Stimulated activated CD8-positive, alpha-beta memory T cell treated with anti-CD3 and anti-CD28 coated beads, Interleukin-12 subunit alpha, Interleukin-12 subunit beta, amount 100 ng/mL, for 1 hour (primary cell): Measurements from ENCODE around the gene UNKL.
A peak's percentile ranks its signal among the peaks of the same experiment; 100 is the strongest.

Experiments used
- DNase-seq: peaks from one replicate; pipeline ENCODE4 v3.0.0-alpha.2; 2020; ENCODE audit warnings: low read depth

UNKL gene

DNA sequence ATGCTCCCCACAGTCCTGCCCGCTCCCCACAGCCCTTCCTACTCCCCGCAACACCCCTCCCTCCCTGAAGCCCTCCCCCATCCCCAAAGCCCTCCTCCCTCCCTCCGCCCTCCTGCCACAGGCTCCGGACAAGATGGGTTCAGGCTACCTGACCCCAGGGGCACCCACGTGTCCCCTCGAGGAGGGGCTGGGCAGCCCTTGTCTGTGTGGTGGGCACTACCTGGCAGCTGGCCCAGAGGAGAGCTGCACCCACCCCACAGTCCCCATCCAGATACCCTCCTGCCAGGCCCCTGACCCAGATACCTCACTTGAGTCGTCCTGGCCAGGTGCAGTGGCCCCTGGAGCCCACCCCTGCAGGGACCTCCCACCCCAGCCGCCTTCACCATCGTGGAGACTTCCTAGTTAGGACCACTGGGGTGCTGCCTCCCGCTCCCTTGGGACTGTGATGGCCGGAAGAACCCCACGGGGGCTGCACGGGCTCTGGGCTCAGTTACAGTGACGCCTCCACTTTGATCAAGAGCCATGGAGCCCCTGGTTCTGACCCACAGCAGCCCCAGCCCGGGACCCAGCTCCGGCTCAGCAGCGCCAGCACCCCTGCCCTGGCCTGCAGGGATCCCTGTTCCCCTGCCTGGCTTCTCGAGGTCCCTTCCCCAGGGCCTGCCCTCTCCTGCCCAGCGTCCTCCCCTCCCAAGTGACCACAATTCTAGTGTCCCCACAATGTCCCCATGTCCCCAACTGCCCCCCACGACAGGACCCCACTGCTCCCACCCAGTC lies 17.2 kb upstream of the UNKL start:
- no peak for DNase-seq

DNA sequence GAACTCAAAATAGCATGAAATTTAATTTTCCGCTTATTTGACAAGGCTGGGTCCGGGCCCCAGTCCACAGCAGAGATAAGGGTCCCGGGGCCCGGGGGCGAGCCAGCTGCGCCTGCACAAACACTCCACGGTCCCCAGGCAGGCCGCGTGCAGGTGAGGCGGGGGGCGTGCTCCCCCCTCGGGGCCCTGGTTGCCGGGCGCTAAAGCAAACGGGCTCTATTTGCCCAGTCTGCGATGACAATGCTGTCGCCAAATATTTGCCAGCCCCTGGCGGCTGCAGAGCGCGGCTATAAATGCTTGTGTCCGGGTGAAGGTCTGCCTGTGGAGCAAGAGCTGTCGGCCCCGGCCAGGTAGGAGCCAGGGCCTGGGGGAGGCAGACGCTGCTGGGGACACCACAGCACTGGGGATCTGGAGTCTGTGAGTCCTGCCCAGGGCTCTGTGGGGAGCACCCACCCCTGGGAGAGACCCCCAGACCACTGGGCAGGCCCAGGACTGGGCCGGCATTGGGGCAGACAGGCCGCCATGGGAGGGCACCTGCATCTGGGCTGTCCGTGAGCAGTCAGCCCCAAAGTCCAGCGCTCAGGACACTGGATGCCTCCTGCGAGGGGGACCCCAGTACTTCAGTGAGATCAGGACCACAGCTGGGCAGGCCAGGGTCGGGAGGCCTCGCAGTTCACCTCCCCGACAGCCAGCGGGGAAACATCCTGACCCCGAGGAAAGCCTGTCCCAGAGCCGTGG lies 16.4 kb upstream of the UNKL start, which contains the start of gene PERCC1:
Gene PERCC1, plus strand, starts transcription at position 320 of the 738 bp plus-strand sequence. CDS start 1,516 bp downstream, outside the sequence.
- DNase-seq = no peak

GRCh38 chr16:1430214-1430758 lies 15.8 kb upstream of the UNKL start:
- DNase-seq = no peak

- DNase-seq = no peak
These were observed 15.1 kb upstream of the UNKL start for GRCh38 chr16:1429631-1430030.

DNA sequence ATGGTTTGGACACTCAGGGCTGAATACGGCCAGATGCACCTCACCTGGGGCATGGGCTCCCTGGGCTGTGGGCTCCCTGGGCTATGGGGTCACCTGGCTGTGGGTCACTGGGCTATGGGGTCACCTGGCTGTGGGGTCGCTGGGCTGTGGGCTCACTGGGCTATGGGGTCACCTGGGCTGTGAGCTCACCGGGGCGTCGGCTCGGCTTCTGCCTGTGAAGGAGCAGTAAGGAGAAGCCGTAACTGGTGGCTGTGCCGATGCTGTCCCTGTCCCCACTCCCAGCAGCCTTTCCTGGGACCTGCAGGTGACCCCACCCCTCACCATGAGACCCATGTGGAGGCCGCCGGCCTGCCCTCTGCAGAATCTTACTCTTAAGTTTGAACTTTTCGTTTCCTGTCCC lies 14.5 kb upstream of the UNKL start:
- DNase-seq = no peak

DNA sequence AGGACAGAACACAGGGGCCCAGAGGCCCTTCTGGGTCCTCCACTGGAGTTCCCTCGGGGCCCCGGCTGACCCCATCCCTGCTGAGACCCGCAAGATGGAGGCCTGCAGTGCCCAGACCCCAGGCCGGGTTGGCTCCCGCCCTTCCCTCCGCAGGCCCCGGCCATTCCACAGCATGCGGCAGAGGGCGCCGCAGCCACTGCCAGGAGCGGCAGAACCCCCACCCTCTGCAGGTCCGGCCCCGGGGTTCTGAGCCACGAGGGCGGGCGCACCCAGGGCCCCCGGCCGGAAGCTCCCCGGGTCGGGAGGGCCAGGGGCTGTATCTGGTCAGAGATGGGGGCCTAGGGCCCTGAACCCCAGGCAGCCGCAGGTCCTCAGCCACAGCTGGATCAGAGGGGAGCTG lies 14.0 kb upstream of the UNKL start:
- DNase-seq = no peak

- no peak for DNase-seq
These were observed 13.3 kb upstream of the UNKL start for GRCh38 chr16:1427473-1428461.

DNA sequence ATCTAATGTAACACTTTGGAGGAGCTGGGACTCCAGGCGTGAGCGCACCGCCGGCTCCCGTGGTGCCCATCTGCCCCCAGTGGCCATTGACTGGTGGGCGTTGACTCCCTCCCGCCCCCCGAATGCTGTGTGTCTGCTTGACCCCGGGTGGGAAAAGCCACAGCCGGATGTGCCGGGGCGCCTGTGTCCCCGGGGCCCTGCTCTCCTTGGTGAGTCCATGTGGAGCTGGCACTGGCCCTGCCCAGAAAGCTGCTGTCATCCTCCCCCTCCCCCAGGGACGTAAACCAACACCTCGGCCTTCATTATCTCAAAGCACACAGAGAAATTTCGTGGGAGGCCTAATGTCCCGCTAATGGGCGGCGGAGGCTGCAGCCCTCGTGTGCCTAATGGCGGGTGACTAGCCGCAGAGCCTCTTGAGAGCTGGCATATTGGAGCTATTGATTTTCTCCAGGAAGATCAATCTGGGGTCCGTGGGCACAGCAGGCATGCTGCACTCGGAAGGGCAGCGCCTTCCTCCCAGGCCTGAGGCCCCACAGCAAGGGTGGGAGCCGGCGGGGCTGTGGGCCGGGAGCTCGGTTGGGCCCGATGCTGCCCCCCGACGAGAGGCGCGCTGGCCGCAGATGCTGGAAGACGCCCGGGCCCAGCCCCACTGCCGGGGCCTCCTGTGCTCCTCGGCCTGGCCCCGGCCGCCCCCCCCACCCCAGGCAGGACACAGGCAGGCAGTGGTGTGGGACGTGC lies 12.4 kb upstream of the UNKL start:
- DNase-seq = no peak

DNA sequence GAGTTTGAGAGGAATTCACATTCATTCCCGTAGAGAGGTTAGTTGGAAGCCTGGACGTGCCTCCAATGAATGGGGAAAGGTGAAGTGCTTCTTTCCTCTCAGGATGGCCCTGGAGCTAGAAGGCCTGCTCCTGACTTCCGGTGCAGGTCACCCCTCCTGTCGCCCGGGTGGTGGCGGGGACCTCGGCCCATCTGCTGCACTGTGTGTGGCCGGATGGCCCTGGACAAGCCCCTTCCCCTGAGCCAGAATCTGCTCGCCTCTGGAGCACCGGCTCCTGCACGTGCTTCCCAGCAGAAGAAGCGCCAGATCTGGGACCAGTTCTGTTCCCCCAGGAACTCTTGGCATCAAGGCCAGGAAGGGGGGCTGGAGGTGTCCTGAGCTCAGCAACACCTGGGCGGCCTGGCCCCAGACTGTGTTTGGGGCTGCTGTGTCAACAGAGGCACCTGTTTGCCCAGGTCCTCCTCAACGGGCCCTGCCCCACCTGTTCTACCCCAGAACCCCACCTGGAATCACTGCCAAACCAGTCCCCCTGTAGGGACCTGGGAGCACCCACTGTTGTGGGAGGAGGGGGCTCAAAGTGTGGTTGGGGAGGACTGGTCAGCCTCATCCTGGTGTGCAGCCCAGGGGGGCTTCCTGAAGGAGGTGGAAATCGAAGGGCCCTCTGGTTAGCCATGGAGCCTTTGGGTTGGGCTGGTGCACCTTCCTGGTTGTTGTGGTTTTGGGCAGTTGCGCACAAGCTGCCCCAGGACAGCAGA lies 11.3 kb upstream of the UNKL start:
- no peak for DNase-seq

- DNase-seq = no peak
These were observed 9.5 kb upstream of the UNKL start for GRCh38 chr16:1424028-1424427.

DNA sequence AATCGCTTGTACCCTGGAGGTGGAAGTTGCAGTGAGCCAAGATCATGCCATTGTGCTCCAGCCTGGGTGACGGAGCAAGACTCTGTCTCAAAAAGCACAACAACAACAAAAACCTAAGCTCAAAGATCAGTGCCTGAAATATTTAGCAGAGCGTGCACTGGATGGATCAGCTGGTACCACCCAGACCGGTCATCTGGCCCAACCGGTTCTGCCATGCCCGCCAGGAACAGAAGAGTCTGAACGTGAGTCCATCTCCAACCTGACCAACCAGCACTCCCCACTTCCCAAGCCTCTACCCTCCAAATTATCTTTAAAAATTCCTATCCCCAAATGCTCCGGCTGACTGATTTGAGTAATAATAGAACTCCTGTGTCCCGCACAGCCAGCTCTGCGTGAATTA lies 7.6 kb upstream of the UNKL start:
- DNase-seq = no peak

DNA sequence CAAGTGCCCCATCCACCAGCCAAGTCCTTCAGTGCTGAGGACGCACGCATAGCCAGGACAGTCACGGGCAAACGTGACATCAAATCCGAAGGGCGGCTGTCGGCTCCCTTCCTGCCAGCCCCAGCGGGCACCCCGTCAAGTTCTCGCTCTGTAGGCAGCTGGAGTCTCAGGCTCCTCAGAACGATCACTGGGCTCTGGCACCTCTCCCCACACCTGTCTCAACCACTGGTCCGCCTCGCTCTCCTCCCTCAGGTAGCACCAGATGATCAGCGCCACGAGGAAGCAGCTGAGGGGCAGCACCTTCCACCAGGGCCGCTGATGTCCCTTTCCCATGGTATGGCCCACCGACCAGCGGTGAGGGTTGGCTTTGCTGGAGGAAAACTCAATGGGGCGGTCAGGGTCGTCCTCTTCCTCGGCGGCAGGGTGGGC lies 5.6 kb upstream of the UNKL start:
- no peak for DNase-seq

DNA sequence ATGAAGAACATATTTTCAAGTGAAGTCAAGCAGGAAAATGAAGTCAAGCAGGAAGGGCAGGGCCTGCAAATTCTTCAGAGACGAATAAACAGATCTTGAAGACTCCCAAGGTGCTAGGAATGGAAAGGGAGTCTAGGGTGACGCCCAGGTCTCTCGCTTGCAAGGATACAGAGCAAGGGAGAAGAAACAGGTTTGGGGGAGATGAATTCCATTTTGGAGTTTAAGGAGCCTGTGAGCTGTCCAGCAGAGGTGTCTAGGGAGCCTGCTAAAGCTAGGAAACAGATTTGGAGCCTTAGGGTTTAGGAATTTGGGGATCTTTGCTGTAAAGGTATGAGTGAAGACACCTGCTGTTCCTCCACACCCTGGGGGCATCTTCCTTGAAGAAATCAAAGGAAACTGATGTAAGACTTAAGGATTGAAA lies 2.0 kb upstream of the UNKL start:
- DNase-seq = no peak

DNA sequence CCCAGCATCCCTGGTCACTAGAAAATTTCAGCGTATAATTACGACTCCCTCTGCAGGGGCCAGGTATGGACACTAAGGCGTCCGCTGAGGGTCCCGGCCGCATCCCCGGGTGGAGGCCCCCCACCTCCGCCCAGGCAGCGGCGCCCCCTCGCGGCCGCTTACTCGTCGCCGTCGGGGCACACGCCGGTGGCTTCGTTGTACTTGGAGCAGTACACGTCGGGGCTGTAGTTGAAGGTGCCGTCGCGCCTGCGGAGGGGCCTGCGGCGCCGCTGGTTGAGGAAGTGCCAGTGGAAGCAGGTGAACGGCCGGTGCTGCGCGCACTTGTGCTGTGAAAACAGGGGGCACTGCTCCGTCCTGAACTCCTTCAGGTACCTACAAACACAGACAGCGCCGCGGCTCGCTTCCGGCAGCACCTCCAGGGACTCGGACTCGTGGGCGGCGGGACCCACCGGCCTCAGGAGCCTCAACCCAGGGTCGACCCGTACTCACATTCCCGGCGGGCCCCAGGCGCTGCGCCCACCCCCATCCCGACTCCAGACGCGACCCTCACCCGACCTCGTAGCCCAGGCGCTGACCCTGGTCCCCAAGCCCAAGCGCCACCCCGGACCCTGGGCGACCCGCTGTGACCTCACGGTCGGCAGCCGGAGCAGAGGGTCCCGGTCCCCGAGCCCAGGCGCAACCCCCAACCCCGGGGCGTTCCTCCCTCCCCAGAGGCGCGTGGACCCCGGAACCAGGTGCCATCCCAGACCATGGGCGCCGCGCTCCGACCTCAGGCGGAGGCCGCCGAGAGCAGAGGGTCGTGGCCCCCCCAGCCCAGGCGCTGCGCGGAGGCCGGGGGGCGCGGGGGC lies 596 bp downstream of the UNKL start:
- peak; percentile 35 for DNase-seq

DNA sequence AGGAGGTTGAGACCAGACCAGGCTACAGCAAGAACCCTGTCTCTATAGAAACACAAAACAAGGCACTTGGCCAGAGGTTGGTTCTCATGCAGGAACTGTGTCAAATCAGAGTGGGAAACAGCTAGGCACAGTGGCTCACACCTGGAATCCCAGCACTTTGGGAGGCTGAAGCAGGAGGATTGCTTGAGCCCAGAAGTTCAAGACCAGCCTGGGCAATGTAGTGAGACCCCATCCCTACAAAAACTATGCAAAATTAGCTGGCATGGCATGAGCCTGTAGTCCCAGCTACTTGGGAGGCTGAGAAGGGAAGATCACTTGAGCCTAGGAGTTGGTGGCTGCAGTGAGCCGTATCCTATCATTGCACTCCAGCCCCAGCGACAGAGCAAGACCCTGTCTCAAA lies 1.7 kb downstream of the UNKL start:
- DNase-seq = no peak

GRCh38 chr16:1408171-1408837 lies 6.2 kb downstream of the UNKL start:
- peak; percentile 96 for DNase-seq

DNA sequence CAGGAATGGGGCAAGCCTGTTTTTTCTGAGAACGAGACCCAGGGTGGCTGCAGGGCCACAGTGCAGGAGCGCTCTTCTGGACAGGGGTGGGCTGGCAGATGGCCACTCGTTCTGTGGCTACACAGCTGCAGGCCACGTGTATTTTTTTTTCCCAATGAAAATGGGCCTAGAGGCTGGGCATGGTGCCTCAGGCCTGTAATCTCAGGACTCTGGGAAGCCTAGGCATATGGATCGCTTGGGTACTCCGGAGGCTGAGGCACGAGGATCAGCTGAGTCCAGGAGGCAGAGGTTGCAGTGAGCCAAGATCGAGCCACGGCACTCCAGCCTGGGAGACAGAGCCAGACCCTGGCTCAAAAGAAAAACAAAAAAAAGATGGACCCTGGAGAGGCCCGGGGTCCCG lies 6.8 kb downstream of the UNKL start:
- DNase-seq = no peak

DNA sequence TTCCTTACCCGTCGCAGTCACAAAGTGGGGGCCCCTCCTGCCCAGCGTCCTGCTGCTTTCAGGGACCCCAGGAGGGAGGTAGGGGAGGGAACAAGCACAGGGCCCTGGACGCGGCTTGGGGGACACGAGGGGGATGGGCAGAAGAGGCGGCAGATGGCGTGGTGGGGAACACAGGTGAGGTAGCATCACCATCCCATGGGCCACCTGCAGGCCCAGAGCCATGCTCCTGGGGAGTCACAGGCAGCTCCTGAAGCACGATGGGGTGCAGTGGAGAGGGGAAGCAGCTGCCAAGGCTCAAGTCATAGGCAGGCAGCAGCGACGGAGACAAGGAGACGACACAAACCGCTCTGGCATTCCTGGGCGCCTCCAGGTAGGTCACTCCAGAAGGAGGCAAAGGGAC lies 10.8 kb downstream of the UNKL start:
- DNase-seq = no peak

- no peak for DNase-seq
These were observed 11.5 kb downstream of the UNKL start for GRCh38 chr16:1403036-1403435.
